Fibroblast of skin of right biceps (primary cell): Measurements from ENCODE around the gene ANK2.
"Not testable (repeated sequence)": the region's sequence is repeated elsewhere in the genome, so short reads cannot be mapped to it uniquely, and the experiment has no call there.

ENCODE experiments used
- DNase-seq: peaks from one replicate; pipeline ENCODE4 v3.0.0-alpha.2; 2013

ANK2 gene

GRCh38 chr4:113221990-113222389 lies 172.5 kb downstream of the ANK2 start:
- peak; percentile 68 for DNase-seq

- DNase-seq: peak; percentile 75
Observed at GRCh38 chr4:113222471-113222870, 173.0 kb downstream of the ANK2 start.

DNA sequence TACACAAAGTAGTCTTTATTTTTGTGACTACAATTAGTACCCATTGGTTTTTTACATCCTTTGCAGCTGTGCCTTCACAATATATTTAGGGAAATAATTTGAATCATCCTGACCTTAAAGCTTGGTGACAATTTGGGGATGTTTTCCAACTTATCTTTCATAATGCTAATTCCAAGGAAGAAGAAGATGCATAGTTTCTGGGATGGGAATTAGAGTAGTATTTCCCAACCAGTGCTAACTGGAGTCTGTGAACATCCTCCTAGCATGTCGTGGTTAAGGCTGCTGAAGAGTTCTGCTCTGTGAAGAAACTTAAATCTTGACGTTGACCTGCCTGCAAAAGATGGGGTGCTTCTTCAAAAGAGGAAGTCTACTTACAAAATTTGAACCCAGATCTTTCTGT lies 173.5 kb downstream of the ANK2 start:
- DNase-seq: peak; percentile 46

DNA sequence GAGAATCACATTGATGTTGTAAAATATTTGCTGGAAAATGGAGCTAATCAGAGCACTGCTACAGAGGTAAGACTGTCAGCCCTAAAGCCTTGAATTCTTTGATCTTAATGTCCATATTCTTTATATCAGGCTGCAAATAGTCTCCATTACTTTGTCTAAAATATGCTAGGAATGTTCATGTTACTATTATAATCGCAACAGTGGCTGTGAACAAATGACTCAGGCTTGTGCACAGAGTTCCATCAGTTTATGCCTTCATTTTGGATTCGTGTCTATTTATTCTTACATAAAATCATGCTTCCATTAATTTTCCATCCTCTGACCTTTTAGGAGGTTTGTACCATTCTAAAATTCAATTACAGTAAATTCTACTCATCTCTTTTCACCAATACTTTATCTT lies 182.7 kb downstream of the ANK2 start:
- peak; percentile 69 for DNase-seq

GRCh38 chr4:113236916-113237315 lies 187.5 kb downstream of the ANK2 start:
- DNase-seq: no peak

DNA sequence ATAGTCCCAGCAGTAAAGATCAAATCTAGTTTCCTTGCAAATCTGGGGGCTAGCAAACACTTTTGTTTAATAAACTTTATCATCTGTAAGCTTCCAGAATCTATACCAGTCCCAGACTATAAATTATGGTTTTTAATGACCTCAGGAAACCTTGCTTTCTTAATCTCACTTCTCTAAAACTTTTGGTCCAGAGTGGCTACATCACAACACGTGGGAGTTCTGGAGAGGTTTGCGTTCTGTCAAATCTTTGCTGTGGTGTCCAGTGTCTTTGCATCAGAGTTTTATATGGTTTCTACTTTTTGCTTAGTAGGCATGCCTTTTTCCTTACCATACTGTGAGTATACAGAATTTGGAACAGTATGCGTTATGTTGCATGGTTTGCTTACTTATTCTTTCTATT lies 193.9 kb downstream of the ANK2 start:
- DNase-seq: no peak

GRCh38 chr4:113244747-113245146 lies 195.3 kb downstream of the ANK2 start:
- DNase-seq: not testable (repeated sequence)

- no peak for DNase-seq
Observed at GRCh38 chr4:113248320-113248719, 198.9 kb downstream of the ANK2 start.

DNA sequence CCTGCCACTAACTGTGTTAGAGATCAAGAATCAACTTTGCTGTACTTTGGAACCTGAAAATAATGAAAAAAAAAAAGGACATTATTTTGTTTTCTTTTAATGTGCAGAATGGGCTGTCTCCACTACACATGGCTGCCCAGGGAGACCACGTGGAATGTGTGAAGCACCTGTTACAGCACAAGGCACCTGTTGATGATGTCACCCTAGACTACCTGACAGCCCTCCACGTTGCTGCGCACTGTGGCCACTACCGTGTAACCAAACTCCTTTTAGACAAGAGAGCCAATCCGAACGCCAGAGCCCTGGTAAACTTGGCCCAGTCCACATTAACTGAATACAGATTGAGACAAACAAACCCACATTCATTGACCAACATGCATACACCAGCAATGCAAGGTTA lies 206.2 kb downstream of the ANK2 start:
- DNase-seq: no peak

- peak; percentile 84 for DNase-seq
Observed at GRCh38 chr4:113256946-113257345, 207.5 kb downstream of the ANK2 start.

- DNase-seq: no peak
Observed at GRCh38 chr4:113260688-113261087, 211.2 kb downstream of the ANK2 start.

DNA sequence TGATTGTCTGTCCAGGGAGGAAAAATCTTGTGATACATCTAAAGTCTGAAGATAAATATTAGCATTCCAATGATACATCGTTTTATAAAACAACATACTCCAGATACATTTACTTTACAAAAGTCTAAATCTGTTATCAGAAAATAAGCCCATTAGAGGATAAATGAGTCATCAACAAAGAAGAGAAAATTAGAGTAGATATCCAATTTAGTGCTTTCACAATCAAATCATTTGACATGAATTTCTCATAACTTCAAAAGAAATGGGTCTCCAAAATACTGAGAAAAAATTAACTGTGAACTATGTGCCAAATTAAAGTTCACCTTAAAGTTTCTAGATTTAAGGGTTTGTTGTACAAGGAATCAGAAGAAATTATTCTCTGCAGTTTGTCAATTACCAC lies 213.8 kb downstream of the ANK2 start:
- no peak for DNase-seq

DNA sequence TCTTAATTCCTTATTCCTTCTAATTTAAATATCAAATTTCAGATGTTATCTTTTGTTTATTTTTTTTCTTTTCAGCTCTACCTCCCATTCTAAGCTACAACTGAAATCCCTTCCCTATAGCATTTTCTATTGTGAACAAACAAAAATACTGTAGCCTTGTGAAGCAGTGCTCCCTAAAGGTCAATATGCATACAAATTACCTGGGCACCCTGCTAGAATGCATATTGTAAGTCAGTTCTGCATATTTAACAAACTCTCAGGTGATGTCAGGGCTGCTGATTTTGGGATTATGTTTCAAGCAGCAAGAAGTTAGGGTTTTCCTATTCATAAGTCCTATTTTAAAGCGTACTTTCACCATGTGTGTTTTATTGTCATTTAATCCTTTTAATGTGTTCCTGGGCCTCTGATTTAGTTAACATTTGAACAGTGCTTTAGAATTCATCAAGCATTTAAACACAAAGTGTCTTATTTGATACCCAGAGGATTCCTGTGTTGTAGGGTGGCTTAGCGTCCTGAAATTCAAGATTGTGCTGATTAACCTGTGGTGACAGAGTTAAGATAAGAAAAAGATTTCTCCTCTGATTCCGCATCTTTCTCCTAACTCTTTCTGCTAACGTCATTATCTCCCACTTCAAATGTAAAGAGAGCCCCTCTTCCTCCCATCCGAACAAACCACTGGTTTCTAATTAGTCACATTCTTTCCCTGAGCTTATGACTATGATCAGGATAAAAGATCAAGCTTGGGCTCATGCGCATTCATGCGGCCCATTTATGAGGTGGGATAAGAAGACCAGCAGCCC lies 221.3 kb downstream of the ANK2 start:
- no peak for DNase-seq

DNA sequence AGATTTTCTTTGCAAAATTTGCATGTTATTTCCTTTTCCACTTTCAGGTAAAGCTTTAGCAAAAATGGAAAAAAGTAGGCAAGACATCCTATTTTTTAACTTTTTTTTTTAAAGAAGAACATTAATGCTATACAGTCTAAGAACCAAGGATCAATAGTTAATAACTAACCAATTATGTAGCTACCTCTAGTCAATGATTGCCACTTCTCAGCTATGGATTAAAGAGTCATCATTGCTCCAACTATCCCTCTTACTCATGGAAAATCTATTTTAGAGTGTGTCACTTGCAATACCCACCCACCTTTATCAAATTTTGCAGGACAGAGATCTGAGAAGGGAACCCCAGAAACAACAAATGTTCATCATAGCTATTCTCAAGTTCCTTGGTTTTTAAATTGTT lies 223.1 kb downstream of the ANK2 start:
- DNase-seq: no peak

- DNase-seq: no peak
Observed at GRCh38 chr4:113273721-113274220, 224.3 kb downstream of the ANK2 start.

DNA sequence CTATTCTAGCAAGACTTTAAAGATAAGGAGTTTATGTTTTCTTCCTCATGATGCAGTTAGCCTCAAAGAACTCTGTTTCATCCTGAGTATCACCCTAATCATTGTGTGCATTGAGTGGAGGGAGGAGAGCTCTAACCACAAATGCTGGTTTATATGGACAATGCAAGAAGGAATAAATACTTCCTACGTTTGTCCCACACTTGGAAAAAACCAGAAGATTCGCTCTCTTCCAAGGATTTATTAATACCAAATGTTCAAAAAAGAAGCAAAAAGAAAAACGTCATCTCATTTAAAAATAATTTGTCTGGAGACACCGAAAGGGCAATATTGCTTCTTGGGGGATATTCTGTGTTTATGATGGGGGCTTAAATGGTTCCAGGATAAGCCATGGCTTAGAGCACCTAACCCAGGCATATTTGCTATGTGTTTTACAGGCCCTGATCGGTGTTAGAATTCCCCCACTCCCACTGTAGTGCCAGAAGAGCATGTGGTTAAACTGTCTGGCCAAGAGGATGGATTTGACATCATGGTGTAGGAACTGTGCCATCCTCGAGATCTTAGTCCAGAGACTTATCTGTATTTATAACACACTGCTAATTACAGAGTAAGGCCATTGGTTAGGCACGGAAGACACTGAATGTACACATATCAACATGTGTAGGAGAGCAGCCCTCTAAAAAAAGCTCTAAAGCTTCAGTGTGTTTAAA lies 227.2 kb downstream of the ANK2 start:
- DNase-seq: peak; percentile 46

GRCh38 chr4:113278324-113278934 lies 229.0 kb downstream of the ANK2 start:
- peak; percentile 80 for DNase-seq

GRCh38 chr4:113285501-113285900 lies 236.0 kb downstream of the ANK2 start:
- DNase-seq: no peak

GRCh38 chr4:113288257-113288656 lies 238.8 kb downstream of the ANK2 start:
- DNase-seq: no peak

DNA sequence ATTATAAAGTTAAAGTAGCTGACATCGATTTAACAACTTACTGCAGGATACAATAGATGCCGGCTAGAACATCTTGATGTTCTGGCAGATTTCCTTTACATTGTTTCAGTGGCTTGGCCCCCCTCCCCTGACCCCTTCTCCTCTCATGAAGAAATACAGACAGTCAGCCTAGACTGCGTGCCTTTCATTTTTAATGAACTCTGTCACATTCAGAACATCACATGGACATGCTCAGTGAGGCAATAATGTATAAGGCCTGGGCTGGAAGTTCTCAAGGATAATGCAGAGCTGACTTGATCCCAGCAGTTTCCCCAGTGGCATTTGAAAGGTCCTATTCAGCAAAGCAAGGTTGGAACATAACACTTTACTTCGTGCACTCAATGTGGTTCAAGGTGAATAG lies 239.2 kb downstream of the ANK2 start:
- peak; percentile 71 for DNase-seq

DNA sequence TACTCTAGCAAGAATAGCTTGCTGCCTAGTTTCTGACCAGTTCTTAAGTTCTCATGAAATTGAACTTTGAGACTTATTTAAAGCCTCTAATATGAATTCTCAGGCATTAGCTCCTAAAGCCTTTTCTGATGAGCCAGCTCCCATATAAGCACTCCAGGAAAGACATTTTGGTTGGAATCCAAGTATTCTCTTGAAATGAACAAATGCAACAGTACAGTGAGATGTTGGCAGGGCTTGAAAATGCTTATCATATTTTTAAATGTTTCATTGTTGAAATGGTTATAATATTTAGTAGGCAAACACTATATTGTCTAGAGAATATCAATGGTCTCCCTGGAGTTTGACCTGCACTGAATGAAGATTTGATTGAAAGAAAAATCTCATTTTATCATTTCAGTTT lies 240.3 kb downstream of the ANK2 start:
- DNase-seq: peak; percentile 74

DNA sequence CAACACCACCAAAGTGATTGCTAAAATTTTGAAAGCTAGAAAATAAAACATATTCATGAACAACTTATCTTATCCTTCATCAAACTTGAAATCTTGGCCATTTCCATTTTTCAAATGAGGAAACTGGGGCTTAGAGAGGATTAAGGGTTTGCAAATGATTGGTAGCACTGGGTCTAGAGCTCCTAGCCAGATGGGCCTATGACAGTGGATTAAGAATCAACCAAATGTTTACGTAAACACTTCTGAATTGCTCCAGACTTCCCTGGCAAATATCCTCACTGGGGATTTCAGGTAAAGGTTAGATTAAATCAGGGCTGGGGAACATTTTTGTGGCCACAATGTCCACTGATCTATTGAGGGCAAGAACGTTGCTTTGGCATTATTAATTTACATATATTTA lies 241.2 kb downstream of the ANK2 start:
- no peak for DNase-seq

GRCh38 chr4:113292371-113293042 lies 243.1 kb downstream of the ANK2 start:
- DNase-seq: peak; percentile 44
